Spleen (tissue), 11 donors: ENCODE results near the gene SEMA7A. TPM values are rescaled to one million over a fixed set of nuclear protein-coding genes. Genes with fewer than 3 reads are reported as not detected.

Source experiments
- DNase-seq: peaks from one replicate; pipeline ENCODE4 v3.0.0-alpha.2; 2020
- H3K27ac ChIP-seq, 8 donors: fragments of 200-600 bp; sonication (generic) in 7 of 8; 1 replicate in 4 of 8; 2 replicates in 4 of 8; pipeline versions ENCODE4 v1.5.0 to v1.8.0; 2016 to 2021; ENCODE audit warnings: inconsistent platforms in 4 of 8, mild to moderate bottlenecking in 4 of 8, moderate library complexity in 1 of 8
- H3K27me3 ChIP-seq, 7 donors: fragments of 200-600 bp; sonication (generic) in 6 of 7; replicated peaks in 1 of 7; 1 replicate in 4 of 7; 2 replicates in 3 of 7; pipeline versions ENCODE4 v1.5.0 to v1.8.0; 2016 to 2021; ENCODE audit warnings: inconsistent platforms in 3 of 7, mild to moderate bottlenecking in 1 of 7
- H3K36me3 ChIP-seq, 6 donors: fragments of 200-600 bp; sonication (generic) in 5 of 6; 1 replicate in 4 of 6; 2 replicates in 2 of 6; pipeline versions ENCODE4 v1.5.0 to v1.8.0; 2016 to 2021; ENCODE audit warnings: inconsistent platforms in 2 of 6
- H3K4me1 ChIP-seq, 6 donors: fragments of 200-600 bp; sonication (generic) in 5 of 6; 1 replicate in 3 of 6; 2 replicates in 3 of 6; pipeline versions ENCODE4 v1.5.0 to v1.8.0; 2016 to 2021; ENCODE audit warnings: inconsistent platforms in 3 of 6
- H3K4me3 ChIP-seq, 8 donors: fragments of 200-600 bp; sonication (generic) in 7 of 8; 1 replicate in 4 of 8; 2 replicates in 4 of 8; pipeline versions ENCODE4 v1.5.0 to v1.8.0; 2016 to 2021; ENCODE audit warnings: inconsistent platforms in 4 of 8, mild to moderate bottlenecking in 4 of 8, moderate library complexity in 2 of 8
- H3K9me3 ChIP-seq, 8 donors: fragments of 200-600 bp; sonication (generic) in 7 of 8; 1 replicate in 4 of 8; 2 replicates in 4 of 8; pipeline versions ENCODE4 v1.5.0 to v1.8.0; 2016 to 2021; ENCODE audit warnings: inconsistent platforms in 4 of 8
- CTCF ChIP-seq, 11 experiments: fragments of 200-600 bp in 7 of 11; fragments of 450-650 bp in 4 of 11; sonication (generic) in 4 of 11; IDR thresholded peaks in 8 of 11; conservative IDR thresholded peaks in 3 of 11; 1 replicate in 7 of 11; 2 replicates in 4 of 11; pipeline versions ENCODE4 v1.4.0 to v1.8.0; 2016 to 2021; ENCODE audit warnings: antibody characterized with exemption in 11 of 11, inconsistent platforms in 4 of 11, mild to moderate bottlenecking in 1 of 11
- POLR2A ChIP-seq, 3 donors: fragments of 450-650 bp; IDR thresholded peaks; one replicate each; pipeline ENCODE4 v1.5.1; 2017; ENCODE audit warnings: antibody characterized with exemption in 3 of 3, mild to moderate bottlenecking in 1 of 3
- POLR2AphosphoS5 ChIP-seq, 3 donors: sonication (generic); formaldehyde crosslinking; IDR thresholded peaks; one replicate each; pipeline ENCODE4 v1.5.1; 2017; ENCODE audit warnings: antibody characterized with exemption in 3 of 3
- WGBS, 5 donors: extraction: QIAGEN DNeasy Blood & Tissue Kit in 3 of 5; methylation state at CpG; one replicate each; pipeline versions ENCODE4 v1.1.5 to v1.1.7; 2013 to 2018; 5-methylcytosine and 5-hydroxymethylcytosine counted together
- intact Hi-C: fragments of 100-400 bp; cut with DNase I; formaldehyde crosslinking; loops from one replicate; pipeline ENCODE4 v1.15.0; 2023; ENCODE audit warnings: low total_unique reads
- polyA plus RNA-seq, 3 donors: library from polyadenylated mRNA; stranded (reverse); fragments of 200-250 nt; gene quantifications; one replicate each; pipeline ENCODE4 v1.2.1, GENCODE V29; 2013
- total RNA-seq, 7 donors: library from RNA; depleted of rRNA in 3 of 7; stranded (reverse); fragments of >200 nt in 3 of 7; fragmentation: NEBNext Ultra II Directional in 4 of 7; extraction: Animal tissue kit (Norgen Biotek cat#: 25700) in 4 of 7; gene quantifications; one replicate each; pipeline versions ENCODE4 v1.1.0 to v1.2.1, GENCODE V29; 2016 to 2021
- donor health status: healthy with polysubstance abuse.
- donor health status: DM: no; HTN: no; CAD: no; lungs with moderate emphysema.
- donor health status: DM: no; HTN: no; CAD: no.
- donor health status: Bipolar disorder and iron deficiency.
- donor health status: healthy.
- donor health status: DM: no; HTN: no; CAD: no.
- donor health status: DM: yes; HTN: yes; CAD: no.

Gene SEMA7A
- total and polyA plus RNA-seq, 10 donors, result 41.6 to 154 (median 127) TPM

DNA sequence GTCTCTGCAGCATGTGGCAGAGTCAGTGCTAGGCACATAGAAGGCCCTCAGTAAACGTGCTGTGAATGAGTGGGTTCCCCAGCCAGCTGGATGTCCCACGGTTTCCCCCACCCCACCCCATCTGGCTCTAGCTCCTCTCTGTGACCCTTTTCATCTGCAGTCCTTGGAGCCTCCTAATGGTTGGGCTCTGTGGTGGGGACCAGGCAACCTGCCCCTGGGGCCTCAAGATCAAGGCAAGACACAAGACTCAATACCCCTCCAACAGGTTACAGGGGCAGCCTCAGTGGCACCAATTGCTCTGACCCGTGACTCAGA lies 49.2 kb downstream of the SEMA7A start:
- DNase-seq, result peak; percentile 76
- no peak for TF ChIP-seq POLR2AphosphoS5 (IDR thresholded peaks at IDR 0.05)
- no peak for TF ChIP-seq CTCF (IDR thresholded peaks at IDR 0.05 in 8 of 11, conservative IDR thresholded peaks at IDR 0.05 in 3 of 11)
- no peak for TF ChIP-seq POLR2A (IDR thresholded peaks at IDR 0.05)
- intact Hi-C loops, result no loop called here
- no peak overlapping the region for H3K4me3 ChIP-seq
- H3K27ac ChIP-seq, result peak overlapping the region; percentile 77 to 92 (median 85)
- H3K4me1 ChIP-seq, result peaks cover 50 to 80% (median 64%) of the 10 kb centered on the region in 6 donors
- H3K9me3 ChIP-seq, result no peaks in the 10 kb centered on the region
- WGBS, 5 donors, result 14 to 36% (median 30%) methylated on average over 2 to 3 of the region's 3 CpGs
- H3K27me3 ChIP-seq, result no peaks in the 10 kb centered on the region
- H3K36me3 ChIP-seq, result no peaks in the 10 kb centered on the region

- H3K27me3 ChIP-seq, result no peaks in the 10 kb centered on the region
- TF ChIP-seq CTCF (IDR thresholded peaks at IDR 0.05 in 8 of 11, conservative IDR thresholded peaks at IDR 0.05 in 3 of 11), result no peak
- no peak for TF ChIP-seq POLR2A (IDR thresholded peaks at IDR 0.05)
- TF ChIP-seq POLR2AphosphoS5 (IDR thresholded peaks at IDR 0.05), result peak in 2 of 3 donors; percentile 27 to 63
- H3K36me3 ChIP-seq, result no peaks in the 10 kb centered on the region
- intact Hi-C loops, result loop anchor here (2.0 kb wide), 1 partner anchor 55 kb away; no protein-coding TSS in a partner anchor
- no peaks in the 10 kb centered on the region for H3K9me3 ChIP-seq
- DNase-seq, result peak; percentile 87
- WGBS, 5 donors, result 34 to 53% (median 41%) methylated on average over 8 of the region's 8 CpGs
- H3K4me1 ChIP-seq, result peaks cover 50 to 78% (median 66%) of the 10 kb centered on the region in 6 donors
- H3K4me3 ChIP-seq, result no peak overlapping the region
- H3K27ac ChIP-seq, result peak overlapping the region; percentile 77 to 92 (median 85)
These were observed 49.8 kb downstream of the SEMA7A start for GRCh38 chr15:74383695-74384565.

GRCh38 chr15:74383286-74383685 lies 50.5 kb downstream of the SEMA7A start:
- Histone ChIP-seq H3K4me1 (peaks cover 50 to 76% (median 66%) of the 10 kb centered on the region in 6 donors), H3K36me3 (no peaks in the 10 kb centered on the region), H3K4me3 (no peak overlapping the region), H3K27me3 (no peaks in the 10 kb centered on the region), H3K9me3 (no peaks in the 10 kb centered on the region), H3K27ac (peak overlapping the region in 6 of 8 donors; percentile 78 to 92 (median 87))
- no peak for TF ChIP-seq POLR2AphosphoS5 (IDR thresholded peaks at IDR 0.05)
- no peak for TF ChIP-seq CTCF (IDR thresholded peaks at IDR 0.05 in 8 of 11, conservative IDR thresholded peaks at IDR 0.05 in 3 of 11)
- TF ChIP-seq POLR2A (IDR thresholded peaks at IDR 0.05), result no peak
- intact Hi-C loops, result loop anchor here (2.0 kb wide), 1 partner anchor 56 kb away; no protein-coding TSS in a partner anchor
- WGBS, 5 donors, result 83 to 96% (median 91%) methylated on average over 2 to 4 of the region's 4 CpGs
- peak; percentile 74 for DNase-seq
